NCI-H460 (cell line): ENCODE results near the gene CCDC91. TPM values are rescaled to one million over a fixed set of nuclear protein-coding genes. Genes with fewer than 3 reads are reported as not detected.

Experiments
- DNase-seq: peaks from one replicate; pipeline ENCODE4 v3.0.0-alpha.2; 2016; ENCODE audit warnings: low read depth; ENCODE audit errors: extremely low read depth
- small RNA-seq, 2 experiments: library from RNA; depleted of rRNA; stranded (forward); fragments of <200 nt; gene quantifications; one replicate each; pipeline ENCODE3, GENCODE V24; 2014
- total RNA-seq: library from RNA; depleted of rRNA; stranded (reverse); fragments of >200 nt; shearing (Covaris generic); gene quantifications from 2 replicates; pipeline ENCODE4 v1.2.3, GENCODE V29; 2014; rRNA removed

CCDC91 gene
- total RNA-seq, 1 experiment from 2014 or later, result 20.2 TPM

GRCh38 chr12:28569698-28570411 lies 379.6 kb downstream of the CCDC91 start:
- DNase-seq, result peak; percentile 77

- DNase-seq, result no peak
These were observed 380.6 kb downstream of the CCDC91 start for GRCh38 chr12:28570811-28571210.

GRCh38 chr12:28574746-28575592 lies 384.7 kb downstream of the CCDC91 start:
- no peak for DNase-seq

- DNase-seq, result no peak
These were observed 385.4 kb downstream of the CCDC91 start for GRCh38 chr12:28575593-28576205.

- DNase-seq, result no peak
These were observed 388.1 kb downstream of the CCDC91 start for GRCh38 chr12:28578361-28578760.

- DNase-seq, result no peak
These were observed 388.6 kb downstream of the CCDC91 start for GRCh38 chr12:28578833-28579252.

- no peak for DNase-seq
These were observed 392.6 kb downstream of the CCDC91 start for GRCh38 chr12:28582672-28583376.

- DNase-seq, result no peak
These were observed 393.5 kb downstream of the CCDC91 start for GRCh38 chr12:28583701-28584261.

GRCh38 chr12:28585146-28585545 lies 394.9 kb downstream of the CCDC91 start:
- DNase-seq, result no peak

- DNase-seq, result no peak
These were observed 396.2 kb downstream of the CCDC91 start for GRCh38 chr12:28586481-28586880.

GRCh38 chr12:28591831-28592230 lies 401.6 kb downstream of the CCDC91 start:
- no peak for DNase-seq

Small RNAs within 50 kb of the gene (small RNA-seq; reads per million reads assigned to genes)
- gene RNA5SP355 (0.50 to 42.4 reads per million in 2 experiments), gene RNU4-54P (0 reads per million in 2 experiments)

Other genes starting within 250 kb of the CCDC91 start
- gene PTHLH, start 217.7 kb upstream of the CCDC91 start, total RNA-seq, result 3.1 and 3.5 TPM in 2 replicates